Cardiac muscle cell (in vitro differentiated cells and primary cell): ENCODE data around the gene NR5A1. TPM values are rescaled to one million over a fixed set of nuclear protein-coding genes. Genes with fewer than 3 reads are reported as not detected.

ENCODE experiments used
- DNase-seq, 2 donors: peaks; one replicate each; pipeline versions ENCODE4 v3.0.0 to v3.0.0-alpha.2; 2010 to 2017; ENCODE audit warnings: low read depth in 1 of 2, low spot score in 1 of 2
- H3K27ac ChIP-seq: fragments of 200-600 bp; sonication (generic); 2 replicates; pipeline ENCODE4 v1.5.1; 2016
- H3K27me3 ChIP-seq: fragments of 200-600 bp; sonication (generic); 2 replicates; pipeline ENCODE4 v1.6.0; 2016; ENCODE audit warnings: control low read depth
- H3K36me3 ChIP-seq: fragments of 200-600 bp; sonication (generic); 2 replicates; pipeline ENCODE4 v1.5.1; 2016; ENCODE audit warnings: control low read depth
- H3K4me1 ChIP-seq: fragments of 200-600 bp; sonication (generic); 2 replicates; pipeline ENCODE4 v1.8.1; 2017; ENCODE audit warnings: low read depth, mild to moderate bottlenecking, mixed run types
- H3K4me3 ChIP-seq: fragments of 200-600 bp; sonication (generic); 2 replicates; pipeline ENCODE4 v1.5.1; 2016; ENCODE audit warnings: mild to moderate bottlenecking
- H3K9me3 ChIP-seq: fragments of 200-600 bp; sonication (generic); 2 replicates; pipeline ENCODE4 v1.5.1; 2017; ENCODE audit warnings: low read depth, mild to moderate bottlenecking, control low read depth
- polyA plus RNA-seq: library from polyadenylated mRNA; unstranded; fragments of >200 nt; fragmentation: Nextera tagmentation; extraction: Ambion mirVana; gene quantifications from 2 replicates; pipeline ENCODE4 v1.2.1, GENCODE V29; 2016
- total RNA-seq: library from RNA; depleted of rRNA; stranded (reverse); fragments of >200 nt; gene quantifications from 2 replicates; pipeline ENCODE4 v1.2.3, GENCODE V29; 2016
- TF ChIP-seq, protein P1 (sequence below): IDR thresholded peaks from 2 replicates; pipeline ENCODE4 v1.5.1; 2012; ENCODE audit warnings: low read depth, mild to moderate bottlenecking, low read length

Gene NR5A1
- total and polyA plus RNA-seq, 2 experiments from 2014 or later: 0.12 TPM; not detected in 1

DNA sequence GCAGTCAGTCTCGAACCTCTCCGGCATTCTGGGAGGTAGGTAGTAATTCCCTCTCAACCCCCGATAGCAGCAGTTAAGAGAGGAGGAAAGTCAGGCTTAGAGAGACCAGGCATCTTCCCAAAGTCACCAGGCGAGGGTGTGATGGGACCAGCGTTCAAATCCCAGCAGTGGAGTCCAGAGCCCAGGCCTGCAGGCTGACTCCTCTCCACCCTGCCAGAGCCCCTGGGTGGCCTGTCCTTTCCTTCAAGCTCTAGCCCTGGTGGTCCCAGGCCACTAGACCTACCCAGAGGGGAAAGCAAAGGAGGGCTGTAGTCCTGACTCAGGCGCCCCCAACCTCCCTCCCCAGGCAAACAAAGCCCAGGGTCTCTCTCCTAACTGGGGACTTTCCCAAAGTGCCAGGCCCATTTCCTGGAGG lies 4.2 kb upstream of the NR5A1 start:
- Histone ChIP-seq H3K36me3 (no peaks in the 10 kb centered on the region), H3K27ac (no peak overlapping the region), H3K9me3 (no peaks in the 10 kb centered on the region), H3K4me1 (peaks cover 14% of the 10 kb centered on the region), H3K27me3 (peaks cover 2% of the 10 kb centered on the region), H3K4me3 (no peak overlapping the region)
- no peak for DNase-seq
- TF ChIP-seq, protein P1, sequence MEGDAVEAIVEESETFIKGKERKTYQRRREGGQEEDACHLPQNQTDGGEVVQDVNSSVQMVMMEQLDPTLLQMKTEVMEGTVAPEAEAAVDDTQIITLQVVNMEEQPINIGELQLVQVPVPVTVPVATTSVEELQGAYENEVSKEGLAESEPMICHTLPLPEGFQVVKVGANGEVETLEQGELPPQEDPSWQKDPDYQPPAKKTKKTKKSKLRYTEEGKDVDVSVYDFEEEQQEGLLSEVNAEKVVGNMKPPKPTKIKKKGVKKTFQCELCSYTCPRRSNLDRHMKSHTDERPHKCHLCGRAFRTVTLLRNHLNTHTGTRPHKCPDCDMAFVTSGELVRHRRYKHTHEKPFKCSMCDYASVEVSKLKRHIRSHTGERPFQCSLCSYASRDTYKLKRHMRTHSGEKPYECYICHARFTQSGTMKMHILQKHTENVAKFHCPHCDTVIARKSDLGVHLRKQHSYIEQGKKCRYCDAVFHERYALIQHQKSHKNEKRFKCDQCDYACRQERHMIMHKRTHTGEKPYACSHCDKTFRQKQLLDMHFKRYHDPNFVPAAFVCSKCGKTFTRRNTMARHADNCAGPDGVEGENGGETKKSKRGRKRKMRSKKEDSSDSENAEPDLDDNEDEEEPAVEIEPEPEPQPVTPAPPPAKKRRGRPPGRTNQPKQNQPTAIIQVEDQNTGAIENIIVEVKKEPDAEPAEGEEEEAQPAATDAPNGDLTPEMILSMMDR: no peak

DNA sequence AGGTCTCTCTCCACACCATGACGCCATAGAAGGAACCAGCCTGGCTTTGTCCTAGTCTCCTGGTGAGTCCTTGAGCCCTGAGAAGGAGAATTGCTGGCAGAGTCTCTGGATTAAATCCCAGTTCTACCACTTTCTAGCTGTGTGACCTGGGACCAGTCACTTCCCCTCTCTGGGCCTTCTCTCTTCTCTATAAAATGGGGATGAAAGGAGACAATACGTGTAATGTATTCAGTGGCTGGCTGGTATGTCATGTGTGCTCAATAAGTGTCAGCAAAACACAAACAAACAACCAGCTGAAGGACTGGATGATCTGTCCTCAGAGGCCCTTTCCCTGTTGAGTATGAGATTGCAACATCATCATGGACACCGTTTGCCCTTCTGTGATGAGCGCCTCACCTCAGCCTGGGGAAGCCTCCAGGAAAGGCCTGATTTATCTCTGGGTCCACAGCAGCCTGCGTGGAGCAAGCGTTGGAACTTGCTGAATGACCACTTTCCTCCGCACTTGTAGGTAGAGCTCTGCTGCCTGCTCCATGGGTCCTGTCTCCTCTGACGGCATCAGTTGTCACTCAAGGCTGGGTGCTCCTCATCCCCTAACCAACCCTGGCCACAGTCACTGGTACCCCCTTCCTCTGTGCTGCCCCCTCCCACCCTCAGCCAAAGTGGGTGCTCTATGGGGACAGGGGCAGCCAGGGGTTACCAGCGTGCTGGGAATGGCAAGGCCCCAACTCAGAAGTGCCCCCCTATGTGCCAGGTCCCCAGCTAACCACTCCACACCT lies 3.6 kb upstream of the NR5A1 start:
- DNase-seq: no peak

DNA sequence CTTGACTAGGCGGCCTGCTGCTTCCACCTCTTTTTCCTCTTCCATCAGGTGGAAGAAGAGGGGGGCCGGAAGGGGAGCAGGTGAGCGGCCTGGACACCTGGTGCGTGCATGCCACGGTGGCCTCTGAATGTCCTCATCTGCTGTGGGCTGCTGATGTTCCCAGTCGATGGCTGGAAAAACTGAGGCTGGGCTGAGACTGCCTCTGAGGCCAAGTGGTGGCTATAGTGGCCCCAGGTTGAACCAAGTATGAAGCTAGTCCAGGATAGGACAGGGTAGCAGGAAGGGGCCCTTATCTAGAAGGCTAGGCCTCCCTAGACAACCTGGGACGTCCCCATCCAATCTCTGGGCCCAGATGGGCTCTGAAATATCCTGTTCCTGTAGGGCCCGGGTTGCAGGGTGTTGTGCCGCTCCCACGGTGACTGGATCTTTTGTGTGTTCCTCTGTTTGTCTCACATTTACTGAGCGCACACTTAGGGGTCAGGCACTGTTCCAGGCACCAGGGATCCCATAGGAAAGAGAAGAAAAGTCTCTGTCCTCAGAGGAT lies 753 bp upstream of the NR5A1 start:
- Histone ChIP-seq H3K36me3 (no peaks in the 10 kb centered on the region), H3K27ac (no peak overlapping the region), H3K27me3 (peaks cover 37% of the 10 kb centered on the region), H3K4me3 (no peak overlapping the region), H3K9me3 (no peaks in the 10 kb centered on the region), H3K4me1 (peaks cover 5% of the 10 kb centered on the region)
- no peak for DNase-seq
- TF ChIP-seq, protein P1: no peak

More for the DNA sequence above, 3.6 kb upstream of the NR5A1 start:
- H3K9me3 ChIP-seq: no peaks in the 10 kb centered on the region
- H3K27me3 ChIP-seq: peaks cover 8% of the 10 kb centered on the region
- H3K36me3 ChIP-seq: no peaks in the 10 kb centered on the region
- H3K4me1 ChIP-seq: peaks cover 14% of the 10 kb centered on the region
- no peak overlapping the region for H3K27ac ChIP-seq
- TF ChIP-seq, protein P1: no peak
- no peak overlapping the region for H3K4me3 ChIP-seq

DNA sequence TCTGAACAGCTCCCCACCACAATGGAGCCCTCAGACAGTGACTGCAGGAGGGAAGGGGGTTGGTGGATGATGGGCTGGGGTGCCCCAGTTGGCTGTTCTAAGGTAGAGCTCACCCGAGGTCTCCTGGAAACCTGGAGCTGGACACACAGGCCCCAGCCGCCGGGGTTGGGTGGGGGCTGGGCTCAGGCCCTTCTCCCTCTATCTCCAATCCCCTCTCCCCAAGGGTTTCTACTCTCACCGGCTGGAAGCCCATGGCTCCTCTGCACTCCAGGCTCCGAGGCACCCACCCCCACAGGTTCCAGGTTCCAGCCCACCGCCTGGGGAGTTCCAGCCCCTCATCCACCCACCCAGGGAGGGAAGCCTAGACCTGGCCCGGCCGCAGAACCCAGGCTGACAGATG lies 766 bp downstream of the NR5A1 start:
- no peak for DNase-seq
- Histone ChIP-seq H3K27me3 (peaks cover 52% of the 10 kb centered on the region), H3K36me3 (no peaks in the 10 kb centered on the region), H3K27ac (no peak overlapping the region), H3K9me3 (no peaks in the 10 kb centered on the region), H3K4me3 (no peak overlapping the region), H3K4me1 (no peaks in the 10 kb centered on the region)
- TF ChIP-seq, protein P1: no peak

DNA sequence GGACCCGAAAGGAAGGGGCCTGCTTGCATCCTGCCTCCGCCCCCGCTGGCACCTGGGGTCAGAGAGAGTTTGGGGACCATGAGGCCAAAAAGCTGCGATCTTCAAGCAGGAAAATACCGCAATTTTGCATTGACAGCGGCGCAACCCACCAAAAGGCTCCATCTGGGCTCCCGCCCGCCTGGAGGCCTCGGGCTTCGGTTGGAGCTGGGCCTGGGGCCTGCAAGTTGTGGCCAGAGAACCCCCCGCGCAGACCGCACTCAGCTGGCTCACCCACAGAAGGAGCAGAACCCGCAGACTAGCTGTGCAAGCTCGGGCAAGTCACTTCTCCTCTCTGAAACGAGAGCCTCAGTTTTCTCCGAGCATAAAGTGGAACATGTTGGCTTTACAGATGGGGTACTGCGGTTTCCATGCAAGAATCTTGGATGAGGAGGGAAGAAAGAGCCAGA lies 1.3 kb downstream of the NR5A1 start:
- Histone ChIP-seq H3K27me3 (peaks cover 57% of the 10 kb centered on the region), H3K27ac (no peak overlapping the region), H3K4me1 (no peaks in the 10 kb centered on the region), H3K36me3 (no peaks in the 10 kb centered on the region), H3K9me3 (no peaks in the 10 kb centered on the region), H3K4me3 (no peak overlapping the region)
- TF ChIP-seq, protein P1: no peak
- no peak for DNase-seq
